ENCODE data around the gene TBXA2R. TPM values are rescaled to one million over a fixed set of nuclear protein-coding genes. Genes with fewer than 3 reads are reported as not detected.

The TBXA2R gene
- total and polyA plus RNA-seq, 2 donors (not counting 3 experiments of a cell fraction or from before 2014, with no cell fraction given), result 2.4 to 2.9 TPM

DNA sequence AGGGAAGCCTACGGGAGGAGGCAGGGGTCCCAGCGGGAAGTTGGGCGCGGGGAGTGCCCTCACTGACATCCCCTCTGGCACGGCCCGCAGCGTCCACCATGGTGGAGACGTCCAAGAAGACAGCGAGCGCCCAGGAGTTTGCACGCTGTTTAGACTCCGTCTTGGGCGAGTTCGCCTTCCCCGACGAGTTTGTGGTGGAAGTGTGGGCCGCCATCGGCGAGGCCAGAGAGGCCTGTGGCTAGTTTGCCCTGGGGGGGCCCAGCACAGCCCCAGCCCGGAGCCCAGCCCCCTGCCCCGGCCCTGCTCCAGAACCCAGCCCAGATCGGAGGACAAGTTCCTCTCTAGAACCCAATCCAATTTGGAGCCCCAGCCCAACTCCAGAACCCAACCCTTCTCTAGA is 16.7 kb downstream of the TBXA2R start:
- no TSS peak for BruUV-seq (replicated peaks)
- Histone ChIP-seq H3K4me1 (ENCODE audit: control insufficient read depth, extremely low read depth, insufficient read depth, low read length) (peaks cover 5% of the 10 kb centered on the region), H3K9me1 (replicated peaks; ENCODE audit: control insufficient read depth, extremely low read depth, insufficient read depth, low read length) (no peaks in the 10 kb centered on the region), H3K27me3 (ENCODE audit: control insufficient read depth in 2 of 2, insufficient read depth in 2 of 2, low read length in 2 of 2) (peaks cover 0 to 2% of the 10 kb centered on the region in 2 experiments), H4K20me1 (replicated peaks; ENCODE audit: control insufficient read depth, extremely low read depth, insufficient read depth, low read length) (no peaks in the 10 kb centered on the region), H3K36me3 (ENCODE audit: control insufficient read depth in 2 of 2, extremely low read depth in 1 of 2, insufficient read depth in 2 of 2, low read length in 2 of 2) (no peaks in the 10 kb centered on the region), H3K4me3 (replicated peaks in 1 of 3; ENCODE audit: insufficient read depth in 1 of 3, low read depth in 1 of 3, low read length in 3 of 3) (no peak overlapping the region), H3K9ac (replicated peaks; ENCODE audit: extremely low read depth, insufficient read depth, low read length) (no peak overlapping the region), H3K27ac (ENCODE audit: insufficient read depth, low read depth, low read length) (no peak overlapping the region), H3K9me3 (replicated peaks; ENCODE audit: control insufficient read depth, insufficient read depth, low read length) (no peaks in the 10 kb centered on the region), H3K79me2 (ENCODE audit: control insufficient read depth, insufficient read depth, low read length) (no peaks in the 10 kb centered on the region), H3K4me2 (ENCODE audit: insufficient read depth, low read length) (no peak overlapping the region), H2AFZ (ENCODE audit: low read depth, low read length) (no peak overlapping the region)
- POLR2A ChIA-PET, result no interaction called here
- no peak for FAIRE-seq
- no peak for TF ChIP-seq GATA2 (IDR thresholded peaks at IDR 0.05; ENCODE audit: insufficient read depth, insufficient read length, low read depth, low read length)
- no peak for DNase-seq (ENCODE audit: low read depth, low spot score)
- dilution Hi-C loops (cut with MboI; ENCODE audit: extremely low pct_ligation_motif_present, low sequenced_read_pairs) (no loop called here), intact Hi-C loops (cut with micrococcal nuclease) (no loop called here)
- CTCF ChIA-PET, result interaction anchor here (0.6 to 1.6 kb wide), 2 partner anchors 12 to 29 kb away, joined by 3 read pairs; no protein-coding TSS in a partner anchor

- Histone ChIP-seq H3K9me1 (replicated peaks; ENCODE audit: control insufficient read depth, extremely low read depth, insufficient read depth, low read length) (no peaks in the 10 kb centered on the region), H3K36me3 (ENCODE audit: control insufficient read depth in 2 of 2, extremely low read depth in 1 of 2, insufficient read depth in 2 of 2, low read length in 2 of 2) (no peaks in the 10 kb centered on the region), H2AFZ (ENCODE audit: low read depth, low read length) (no peak overlapping the region), H3K27me3 (ENCODE audit: control insufficient read depth in 2 of 2, insufficient read depth in 2 of 2, low read length in 2 of 2) (peaks cover 0 to 2% of the 10 kb centered on the region in 2 experiments), H3K27ac (ENCODE audit: insufficient read depth, low read depth, low read length) (no peak overlapping the region), H3K4me2 (ENCODE audit: insufficient read depth, low read length) (no peak overlapping the region), H3K9me3 (replicated peaks; ENCODE audit: control insufficient read depth, insufficient read depth, low read length) (no peaks in the 10 kb centered on the region), H3K9ac (replicated peaks; ENCODE audit: extremely low read depth, insufficient read depth, low read length) (no peak overlapping the region), H3K79me2 (ENCODE audit: control insufficient read depth, insufficient read depth, low read length) (no peaks in the 10 kb centered on the region), H3K4me3 (replicated peaks in 1 of 3; ENCODE audit: insufficient read depth in 1 of 3, low read depth in 1 of 3, low read length in 3 of 3) (no peak overlapping the region), H4K20me1 (replicated peaks; ENCODE audit: control insufficient read depth, extremely low read depth, insufficient read depth, low read length) (no peaks in the 10 kb centered on the region), H3K4me1 (ENCODE audit: control insufficient read depth, extremely low read depth, insufficient read depth, low read length) (peaks cover 5% of the 10 kb centered on the region)
- dilution Hi-C loops (cut with MboI; ENCODE audit: extremely low pct_ligation_motif_present, low sequenced_read_pairs) (no loop called here), intact Hi-C loops (cut with micrococcal nuclease) (no loop called here)
- no TSS peak for BruUV-seq (replicated peaks)
- FAIRE-seq (no peak), DNase-seq (ENCODE audit: low read depth, low spot score) (no peak)
- CTCF ChIA-PET, result no interaction called here
- POLR2A ChIA-PET, result no interaction called here
- no peak for TF ChIP-seq GATA2 (IDR thresholded peaks at IDR 0.05; ENCODE audit: insufficient read depth, insufficient read length, low read depth, low read length)
- TF ChIP-seq, protein P1, sequence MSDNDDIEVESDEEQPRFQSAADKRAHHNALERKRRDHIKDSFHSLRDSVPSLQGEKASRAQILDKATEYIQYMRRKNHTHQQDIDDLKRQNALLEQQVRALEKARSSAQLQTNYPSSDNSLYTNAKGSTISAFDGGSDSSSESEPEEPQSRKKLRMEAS (IDR thresholded peaks at IDR 0.05; ENCODE audit: insufficient read depth, insufficient read length), result no peak
- TF ChIP-seq FOS (IDR thresholded peaks at IDR 0.05; ENCODE audit: borderline replicate concordance, insufficient read depth, low read length), result no peak
- no peak for TF ChIP-seq MYC (IDR thresholded peaks at IDR 0.05; ENCODE audit: low read depth, low read length)
- no peak for TF ChIP-seq POLR2AphosphoS5 (IDR thresholded peaks at IDR 0.05; ENCODE audit: insufficient read depth, low read depth, low read length)
- no peak for TF ChIP-seq JUN (IDR thresholded peaks at IDR 0.05; ENCODE audit: borderline replicate concordance, insufficient read depth, insufficient read length, low read depth)
- TF ChIP-seq POLR2A (IDR thresholded peaks at IDR 0.05; ENCODE audit: low read depth, low read length), result no peak
- no peak for TF ChIP-seq EZH2 (IDR thresholded peaks at IDR 0.05; ENCODE audit: borderline replicate concordance, low read depth, low read length, severe bottlenecking)
- TF ChIP-seq CTCF (IDR thresholded peaks at IDR 0.05; ENCODE audit: extremely low read depth in 1 of 2, insufficient read depth in 1 of 2, low read depth in 1 of 2, low read length in 2 of 2), result no peak
Measured at GRCh38 chr19:3589439-3589838, 17.2 kb downstream of the TBXA2R start.

All from endothelial cell of umbilical vein (primary cell).